Measurements from ENCODE around the gene TRIM32.

Gene TRIM32

DNA sequence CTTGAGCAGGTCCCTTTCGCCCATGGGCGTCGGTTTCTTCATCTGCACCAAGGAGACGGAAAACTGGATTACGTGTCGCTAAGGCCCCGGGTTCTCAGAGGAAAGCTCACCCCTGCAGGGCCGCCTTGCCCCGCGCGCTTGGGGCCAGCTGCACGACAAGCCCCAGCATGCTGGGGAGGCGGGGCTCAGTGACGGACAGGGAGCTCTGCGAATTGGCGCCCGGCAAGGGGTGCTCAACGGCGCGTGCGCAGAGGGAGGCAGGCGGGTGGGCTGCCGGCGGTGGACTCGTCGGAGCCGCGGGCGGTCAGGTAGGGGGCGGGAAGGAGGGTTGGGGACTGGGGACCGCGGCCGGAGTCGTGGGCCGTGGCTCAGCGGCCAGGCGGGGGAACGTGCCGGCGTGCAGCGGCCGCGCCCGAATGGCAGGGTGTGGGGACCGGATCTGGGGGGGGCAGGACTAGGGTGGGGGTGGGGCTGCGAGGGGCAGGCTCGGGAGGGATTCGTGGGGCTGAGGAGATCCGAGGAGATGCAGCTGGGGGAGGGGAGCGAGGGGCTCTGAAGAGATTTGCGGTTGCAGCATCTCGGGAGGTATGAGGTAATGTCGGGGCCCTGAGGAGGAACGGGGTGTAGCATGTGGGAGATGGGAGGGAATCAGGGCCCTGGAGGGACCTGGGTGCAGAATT, at the start of gene TRIM32:
Gene TRIM32 (plus strand): TSS at position 232 of the 680 bp plus-strand sequence. CDS start 10,438 bp downstream, outside the sequence.
- peak; percentile 91 to 95 for DNase-seq

DNA sequence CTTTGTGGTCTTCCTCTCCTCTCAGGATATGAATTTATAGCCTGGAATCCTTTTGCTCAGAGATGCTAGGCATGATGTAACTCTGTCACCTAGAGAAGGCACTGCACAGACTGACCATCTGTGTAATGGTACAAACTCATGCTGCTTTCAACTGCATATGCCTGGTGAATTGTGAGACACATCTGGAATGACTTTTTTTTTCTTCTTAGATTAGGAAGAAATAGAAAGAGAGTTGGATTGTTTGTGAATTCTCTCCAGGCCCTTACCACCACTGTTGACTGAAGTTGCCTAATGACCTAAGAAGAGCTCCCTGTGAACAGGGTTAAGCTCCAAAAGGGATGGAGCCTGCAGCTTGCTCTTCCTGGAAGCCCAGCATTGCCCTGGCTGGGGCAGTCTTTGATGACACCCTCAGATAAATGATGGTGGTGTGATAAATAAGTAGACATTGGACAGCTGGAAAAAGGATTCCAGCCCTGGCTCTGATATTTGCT, 47.8 kb upstream of the TRIM32 start:
- no peak for DNase-seq

- DNase-seq, result no peak
Observed at GRCh38 chr9:116641292-116642059, 45.6 kb upstream of the TRIM32 start.

- DNase-seq, result no peak
Observed at GRCh38 chr9:116643691-116644090, 43.4 kb upstream of the TRIM32 start.

DNA sequence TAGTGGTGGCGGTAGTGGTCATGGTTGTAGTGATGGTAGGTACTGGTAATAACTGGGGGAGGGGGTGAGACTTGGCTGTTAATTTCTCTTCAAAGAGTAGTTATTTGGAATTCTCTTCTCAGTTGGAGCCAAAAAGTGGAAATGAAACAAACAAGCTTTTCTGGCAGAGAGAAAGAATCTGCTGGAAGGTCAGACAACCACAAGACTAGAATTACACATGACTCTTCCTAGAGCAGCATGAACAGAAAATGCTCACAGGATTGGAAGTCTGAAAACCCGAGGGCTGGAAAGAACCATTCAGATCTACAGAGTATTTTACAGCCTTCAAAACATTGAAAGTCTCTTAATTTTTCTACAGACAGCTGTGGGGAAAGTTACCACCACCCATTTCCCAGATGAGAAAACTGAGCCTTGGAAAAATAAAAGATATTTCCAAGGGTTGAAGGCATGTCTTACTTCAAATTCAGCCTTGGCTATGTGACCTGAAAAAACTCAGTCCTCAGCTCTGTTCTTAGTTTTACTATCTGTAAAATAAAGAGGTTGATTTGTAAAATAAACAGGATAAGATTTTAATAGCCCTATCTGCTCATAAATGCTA, 42.9 kb upstream of the TRIM32 start:
- DNase-seq, result no peak

DNA sequence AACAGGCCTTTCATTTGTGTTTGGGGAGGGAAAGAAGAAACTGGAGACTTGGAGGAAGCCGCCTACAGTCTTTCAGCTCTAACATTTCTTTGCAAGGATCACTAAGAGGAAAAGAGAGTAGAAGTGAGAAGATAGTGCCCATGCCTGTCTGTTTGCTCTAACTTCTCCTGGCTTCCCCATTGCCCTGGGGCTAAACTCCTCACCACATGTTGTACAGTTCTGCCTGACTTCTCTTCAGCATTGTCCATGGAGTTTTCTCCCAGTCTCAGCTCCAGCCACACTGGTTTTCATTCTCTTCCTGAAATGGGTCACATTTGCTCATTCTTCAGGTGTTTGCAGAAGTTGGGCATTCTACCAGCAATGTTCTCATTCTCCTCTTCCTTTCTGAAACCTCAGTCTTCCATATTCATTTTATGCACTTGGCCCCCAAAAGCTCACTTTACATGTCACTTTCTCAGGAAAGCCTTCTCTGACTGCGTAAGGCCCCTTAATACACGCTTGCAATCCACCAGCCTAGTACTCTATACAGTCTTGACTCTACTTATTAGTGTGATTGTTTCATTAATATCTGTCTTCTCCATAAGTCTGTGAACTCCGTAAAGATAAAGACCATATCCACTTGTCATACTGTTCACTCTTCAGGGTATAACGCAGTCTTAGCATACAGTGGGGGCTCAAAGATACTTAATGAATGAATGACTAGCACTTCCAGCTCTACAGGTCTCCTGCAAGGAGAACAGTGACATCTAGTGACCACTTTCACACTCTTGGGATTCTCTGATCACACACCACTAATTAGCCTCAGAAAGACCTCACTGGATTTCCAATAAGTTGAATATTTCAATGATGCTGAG, 40.2 kb upstream of the TRIM32 start:
- DNase-seq, result no peak

DNA sequence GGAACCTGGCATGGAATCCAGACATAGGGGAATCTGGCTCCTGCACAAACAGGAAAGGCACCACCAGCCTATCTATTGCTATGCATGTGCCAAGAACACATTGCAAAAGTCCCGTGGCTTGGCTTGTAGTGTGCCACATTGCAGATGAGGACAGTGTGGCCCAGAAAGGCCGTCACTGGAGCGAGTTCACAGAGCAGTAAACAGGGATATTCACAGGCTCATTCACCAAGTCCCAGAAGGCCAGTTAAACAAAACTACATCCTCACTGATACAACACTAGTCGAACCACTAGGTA, 39.6 kb upstream of the TRIM32 start:
- DNase-seq, result no peak

- no peak for DNase-seq
Observed at GRCh38 chr9:116653348-116654058, 33.6 kb upstream of the TRIM32 start.

DNA sequence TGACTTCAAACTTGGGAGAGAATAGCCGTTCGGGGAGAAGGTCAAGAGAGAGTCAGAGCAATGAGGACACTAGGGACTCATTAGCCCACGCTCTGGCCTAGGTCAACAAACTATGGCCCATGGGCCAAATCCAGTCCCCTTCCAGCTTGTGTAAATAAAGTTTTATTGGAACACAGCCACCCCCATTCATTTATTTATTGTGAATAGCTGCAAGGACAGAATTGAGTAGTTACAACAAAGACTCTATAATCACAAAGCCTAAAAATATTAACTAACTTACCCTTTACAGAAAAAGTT, 33.1 kb upstream of the TRIM32 start:
- DNase-seq, result no peak

- no peak for DNase-seq
Observed at GRCh38 chr9:116656501-116656971, 30.6 kb upstream of the TRIM32 start.

DNA sequence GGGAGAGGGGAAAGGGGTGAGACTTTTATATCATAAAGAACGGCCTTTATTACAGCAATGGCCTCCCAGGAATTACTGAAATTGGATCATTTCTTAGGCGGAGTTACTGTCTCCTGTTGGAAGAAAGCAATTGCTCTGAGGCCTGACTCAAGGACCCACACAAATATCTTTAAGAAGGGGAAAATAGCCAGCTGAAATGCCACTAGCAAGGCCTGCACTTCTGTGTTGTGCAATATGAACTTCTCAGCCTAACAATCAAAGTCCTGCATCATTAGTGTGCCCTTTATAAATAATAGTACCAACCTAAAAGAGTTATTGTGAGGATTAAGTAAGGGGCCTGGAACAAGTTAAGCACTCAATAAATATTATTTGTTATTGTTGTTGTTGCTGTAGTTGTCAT, 30.1 kb upstream of the TRIM32 start:
- no peak for DNase-seq

DNA sequence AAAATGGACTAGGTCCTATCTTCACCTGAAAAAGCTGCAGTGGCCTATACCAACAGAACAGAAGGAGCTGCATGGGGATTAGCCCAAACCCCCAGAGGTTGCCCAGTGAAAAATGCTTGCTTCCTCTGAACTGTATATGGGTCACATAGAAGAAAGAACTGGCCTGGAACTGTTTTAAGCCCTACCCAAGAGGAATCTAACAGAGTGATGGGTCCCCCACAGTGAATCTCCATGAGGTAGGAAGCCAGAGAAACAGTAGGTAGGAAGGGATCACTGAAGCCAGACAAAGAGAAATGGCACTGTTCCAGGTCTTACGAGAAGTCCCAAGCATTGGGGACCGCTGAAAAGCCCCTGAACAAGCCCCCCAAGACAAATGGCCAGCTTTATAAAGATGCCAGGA, 28.8 kb upstream of the TRIM32 start:
- DNase-seq, result no peak

GRCh38 chr9:116661037-116661954, 25.8 kb upstream of the TRIM32 start:
- peak; percentile 1 to 3 for DNase-seq

- no peak for DNase-seq
Observed at GRCh38 chr9:116662646-116663310, 24.3 kb upstream of the TRIM32 start.

GRCh38 chr9:116663581-116663980, 23.5 kb upstream of the TRIM32 start:
- no peak for DNase-seq

GRCh38 chr9:116668970-116669695, 18.0 kb upstream of the TRIM32 start:
- DNase-seq, result no peak

DNA sequence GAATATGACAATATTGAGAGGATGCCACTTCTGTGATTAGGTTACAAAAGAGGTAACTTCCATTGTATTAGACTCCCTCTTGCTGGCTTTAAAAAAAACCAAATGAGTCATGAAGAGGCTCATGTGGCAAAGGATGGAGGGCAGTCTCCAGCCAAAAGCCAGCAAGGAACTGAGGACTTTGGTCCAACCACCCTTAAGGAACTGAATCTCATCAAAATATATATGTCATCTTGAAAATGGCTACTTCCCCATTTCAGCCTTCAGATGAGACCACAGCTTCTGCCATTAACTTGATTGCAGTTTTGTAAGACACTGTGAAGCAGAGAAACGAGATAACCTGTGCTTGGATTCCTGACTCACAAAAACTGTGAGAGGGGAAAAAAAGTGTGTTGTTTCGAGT, 15.5 kb upstream of the TRIM32 start:
- no peak for DNase-seq

DNA sequence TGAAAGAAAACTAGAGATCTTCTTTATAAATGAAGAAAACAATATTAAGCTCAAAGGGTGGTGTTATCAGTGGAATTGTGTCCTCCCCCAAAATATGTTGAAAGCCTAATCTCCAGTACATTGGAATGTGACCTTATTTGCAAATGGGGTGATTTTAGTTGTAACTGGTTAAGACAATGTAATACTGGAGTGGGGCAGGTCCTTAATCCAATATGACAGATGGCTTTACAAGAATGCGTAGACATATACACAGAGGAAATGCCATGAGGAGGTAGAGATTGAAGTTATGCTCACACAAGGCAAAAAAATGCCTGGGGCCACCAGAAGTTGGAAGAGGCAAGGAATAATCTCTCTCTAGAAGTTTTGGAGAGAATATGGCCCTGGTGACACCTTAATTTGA, 13.7 kb upstream of the TRIM32 start:
- DNase-seq, result no peak

GRCh38 chr9:116674210-116674980, 12.7 kb upstream of the TRIM32 start:
- DNase-seq, result no peak

Measured in activated CD4-positive, alpha-beta T cell treated with anti-CD3 and anti-CD28 coated beads for 4 hours (primary cell).